Measurements from ENCODE around the gene SRSF8.

Gene SRSF8

GRCh38 chr11:95050595-95051202 is 16.0 kb upstream of the SRSF8 start:
- H3K27ac ChIP-seq = no peak overlapping the region
- no peak for TF ChIP-seq CTCF (IDR thresholded peaks at IDR 0.05)
- no peak overlapping the region for H3K4me3 ChIP-seq
- intact Hi-C loops (cut with DNase I; ENCODE audit: low total_unique reads) = loop anchor here (10.0 kb wide), 1 partner anchor 66 kb away; no protein-coding TSS in a partner anchor
- DNase-seq = no peak
- no peaks in the 10 kb centered on the region for H3K4me1 ChIP-seq
- H3K9me3 ChIP-seq = no peaks in the 10 kb centered on the region
- H3K27me3 ChIP-seq = peaks cover 0 to 20% of the 10 kb centered on the region in 2 donors
- no peaks in the 10 kb centered on the region for H3K36me3 ChIP-seq

GRCh38 chr11:95054356-95054755 is 12.4 kb upstream of the SRSF8 start:
- H3K27me3 ChIP-seq = peaks cover 0 to 20% of the 10 kb centered on the region in 2 donors
- H3K9me3 ChIP-seq = no peaks in the 10 kb centered on the region
- no peak overlapping the region for H3K4me3 ChIP-seq
- no peak for TF ChIP-seq CTCF (IDR thresholded peaks at IDR 0.05)
- H3K27ac ChIP-seq = no peak overlapping the region
- no peaks in the 10 kb centered on the region for H3K36me3 ChIP-seq
- no peaks in the 10 kb centered on the region for H3K4me1 ChIP-seq
- no peak for DNase-seq
- intact Hi-C loops (cut with DNase I; ENCODE audit: low total_unique reads) = loop anchor here (10.0 kb wide), 1 partner anchor 70 kb away; no protein-coding TSS in a partner anchor

- intact Hi-C loops (cut with DNase I; ENCODE audit: low total_unique reads) = loop anchor here (10.0 kb wide), 1 partner anchor 71 kb away; no protein-coding TSS in a partner anchor
- Histone ChIP-seq H3K36me3 (no peaks in the 10 kb centered on the region), H3K4me3 (no peak overlapping the region), H3K9me3 (no peaks in the 10 kb centered on the region), H3K27me3 (peaks cover 0 to 14% of the 10 kb centered on the region in 2 donors), H3K27ac (no peak overlapping the region), H3K4me1 (no peaks in the 10 kb centered on the region)
- no peak for DNase-seq
- TF ChIP-seq CTCF (IDR thresholded peaks at IDR 0.05) = no peak
Measured at GRCh38 chr11:95055283-95055897, 11.3 kb upstream of the SRSF8 start.

- Histone ChIP-seq H3K4me3 (no peak overlapping the region), H3K36me3 (no peaks in the 10 kb centered on the region), H3K9me3 (no peaks in the 10 kb centered on the region), H3K27ac (no peak overlapping the region), H3K27me3 (peaks cover 0 to 5% of the 10 kb centered on the region in 2 donors), H3K4me1 (no peaks in the 10 kb centered on the region)
- DNase-seq = no peak
- intact Hi-C loops (cut with DNase I; ENCODE audit: low total_unique reads) = loop anchor here (10.0 kb wide), 1 partner anchor 73 kb away; no protein-coding TSS in a partner anchor
- TF ChIP-seq CTCF (IDR thresholded peaks at IDR 0.05) = no peak
Measured at GRCh38 chr11:95057959-95058358, 8.8 kb upstream of the SRSF8 start.

- no peak for DNase-seq
- Histone ChIP-seq H3K27ac (no peak overlapping the region), H3K9me3 (no peaks in the 10 kb centered on the region), H3K4me3 (no peak overlapping the region), H3K36me3 (no peaks in the 10 kb centered on the region), H3K27me3 (peaks cover 0 to 5% of the 10 kb centered on the region in 2 donors), H3K4me1 (no peaks in the 10 kb centered on the region)
- no peak for TF ChIP-seq CTCF (IDR thresholded peaks at IDR 0.05)
- intact Hi-C loops (cut with DNase I; ENCODE audit: low total_unique reads) = loop anchor here (10.0 kb wide), 1 partner anchor 74 kb away; no protein-coding TSS in a partner anchor
Measured at GRCh38 chr11:95058621-95059020, 8.1 kb upstream of the SRSF8 start.

All from tibial artery (tissue), 4 donors.